Neural cell (in vitro differentiated cells): ENCODE results near the gene CASP6. TPM values are rescaled to one million over a fixed set of nuclear protein-coding genes. Genes with fewer than 3 reads are reported as not detected.

Experiments used
- H2AFZ ChIP-seq: fragments of 200-600, 300-800 bp; sonication (generic), shearing (Covaris generic); 2 replicates; pipeline ENCODE4 v1.6.0; 2014; ENCODE audit warnings: low read depth, mild to moderate bottlenecking, antibody characterized with exemption, low read length, moderate library complexity
- H3F3A ChIP-seq: fragments of 200-600 bp; shearing (Covaris generic); 2 replicates; pipeline ENCODE4 v1.6.1; 2016; ENCODE audit warnings: mild to moderate bottlenecking, moderate library complexity, mixed read lengths, antibody characterized with exemption, low read length; ENCODE audit not compliant: insufficient read depth, poor library complexity, severe bottlenecking
- H3K27ac ChIP-seq: fragments of 200-600, 300-800 bp; sonication (generic), shearing (Covaris generic); 2 replicates; pipeline ENCODE4 v1.5.1; 2014; ENCODE audit warnings: mild to moderate bottlenecking, low read length, moderate library complexity
- H3K27me3 ChIP-seq: fragments of 300-800, 200-600 bp; sonication (generic), shearing (Covaris generic); 2 replicates; pipeline ENCODE4 v1.6.0; 2014; ENCODE audit warnings: mild to moderate bottlenecking, low read depth, low read length, moderate library complexity; ENCODE audit not compliant: insufficient read depth
- H3K36me3 ChIP-seq: fragments of 300-800, 200-600 bp; sonication (generic), shearing (Covaris generic); 2 replicates; pipeline ENCODE4 v1.5.1; 2014; ENCODE audit warnings: mild to moderate bottlenecking, antibody characterized with exemption, low read length, moderate library complexity; ENCODE audit not compliant: insufficient read depth
- H3K4me2 ChIP-seq: fragments of 300-800, 200-600 bp; sonication (generic), shearing (Covaris generic); 2 replicates; pipeline ENCODE4 v1.6.0; 2014; ENCODE audit warnings: mild to moderate bottlenecking, low read length
- H3K4me3 ChIP-seq: fragments of 300-800, 200-600 bp; sonication (generic), shearing (Covaris generic); 2 replicates; pipeline ENCODE4 v1.5.1; 2014; ENCODE audit warnings: mild to moderate bottlenecking, low read length, moderate library complexity
- H3K79me2 ChIP-seq: fragments of 200-600 bp; shearing (Covaris generic); replicated peaks from 2 replicates; pipeline ENCODE4 v1.6.0; 2014; ENCODE audit warnings: mild to moderate bottlenecking, low read length, moderate library complexity; ENCODE audit not compliant: insufficient read depth
- H3K9ac ChIP-seq: fragments of 300-800, 200-600 bp; sonication (generic), shearing (Covaris generic); 2 replicates; pipeline ENCODE4 v1.6.1; 2016; ENCODE audit warnings: mild to moderate bottlenecking, low read length, mixed read lengths
- H3K9me2 ChIP-seq: fragments of 200-600 bp; shearing (Covaris generic); 2 replicates; pipeline ENCODE4 v1.6.1; 2016; ENCODE audit warnings: mild to moderate bottlenecking, low read length, mixed read lengths; ENCODE audit not compliant: insufficient read depth
- H3K9me3 ChIP-seq: fragments of 200-600, 300-800 bp; sonication (generic), shearing (Covaris generic); 2 replicates; pipeline ENCODE4 v1.6.1; 2016; ENCODE audit warnings: mild to moderate bottlenecking, mixed run types, low read length, moderate library complexity, mixed read lengths
- H4K20me1 ChIP-seq: fragments of 200-600 bp; shearing (Covaris generic); 2 replicates; pipeline ENCODE4 v1.6.1; 2016; ENCODE audit warnings: mild to moderate bottlenecking, mixed run types; ENCODE audit not compliant: insufficient read depth
- CTCF ChIP-seq: fragments of 450-650 bp; IDR thresholded peaks from 2 replicates; pipeline ENCODE4 v1.5.1; 2014; ENCODE audit warnings: antibody characterized with exemption, mild to moderate bottlenecking, moderate library complexity; ENCODE audit not compliant: poor library complexity, severe bottlenecking
- EP300 ChIP-seq: fragments of 450-650 bp; conservative IDR thresholded peaks from 2 replicates; pipeline ENCODE4 v1.6.1; 2014; ENCODE audit warnings: antibody characterized with exemption, mild to moderate bottlenecking, moderate library complexity; ENCODE audit not compliant: poor library complexity, severe bottlenecking
- EZH2 ChIP-seq: fragments of 200-600, 300-800 bp; shearing (Covaris generic), sonication (generic); IDR thresholded peaks from 2 replicates; pipeline ENCODE4 v1.6.1; 2014; ENCODE audit warnings: antibody characterized with exemption, low read length, borderline replicate concordance, mild to moderate bottlenecking; ENCODE audit not compliant: insufficient read depth, poor library complexity, severe bottlenecking
- MXI1 ChIP-seq: fragments of 450-650 bp; conservative IDR thresholded peaks from 2 replicates; pipeline ENCODE4 v1.6.1; 2014; ENCODE audit warnings: antibody characterized with exemption, mild to moderate bottlenecking; ENCODE audit not compliant: poor library complexity, severe bottlenecking
- POLR2AphosphoS5 ChIP-seq: IDR thresholded peaks from 2 replicates; pipeline ENCODE4 v1.6.1; 2012
- RAD21 ChIP-seq: fragments of 450-650 bp; conservative IDR thresholded peaks from 2 replicates; pipeline ENCODE4 v1.6.1; 2014; ENCODE audit warnings: antibody characterized with exemption, mild to moderate bottlenecking, moderate library complexity
- SMC3 ChIP-seq: fragments of 450-650 bp; conservative IDR thresholded peaks from 2 replicates; pipeline ENCODE4 v1.6.1; 2014; ENCODE audit warnings: antibody characterized with exemption, mild to moderate bottlenecking, moderate library complexity; ENCODE audit not compliant: poor library complexity
- TAF1 ChIP-seq: IDR thresholded peaks from 2 replicates; pipeline ENCODE4 v1.6.1; 2012; ENCODE audit warnings: low read depth
- polyA plus RNA-seq: library from polyadenylated mRNA; depleted of rRNA; stranded (reverse); fragments of >200 nt; gene quantifications from 2 replicates; pipeline ENCODE4 v1.2.3, GENCODE V29; 2014
- TF ChIP-seq, protein P1 (sequence below): IDR thresholded peaks from 2 replicates; pipeline ENCODE4 v1.6.1; 2012; ENCODE audit warnings: borderline replicate concordance

The CASP6 gene
- polyA plus RNA-seq, 1 donor from 2014 or later, result 5.1 TPM

- no peak overlapping the region for H3K4me2 ChIP-seq
- no peak overlapping the region for H3K4me3 ChIP-seq
- H3F3A ChIP-seq, result no peaks in the 10 kb centered on the region
- no peak overlapping the region for H2AFZ ChIP-seq
- TF ChIP-seq EZH2, result no peak
- no peak for TF ChIP-seq RAD21
- TF ChIP-seq TAF1, result no peak
- TF ChIP-seq POLR2AphosphoS5, result no peak
- no peak for TF ChIP-seq MXI1
- TF ChIP-seq, protein P1, sequence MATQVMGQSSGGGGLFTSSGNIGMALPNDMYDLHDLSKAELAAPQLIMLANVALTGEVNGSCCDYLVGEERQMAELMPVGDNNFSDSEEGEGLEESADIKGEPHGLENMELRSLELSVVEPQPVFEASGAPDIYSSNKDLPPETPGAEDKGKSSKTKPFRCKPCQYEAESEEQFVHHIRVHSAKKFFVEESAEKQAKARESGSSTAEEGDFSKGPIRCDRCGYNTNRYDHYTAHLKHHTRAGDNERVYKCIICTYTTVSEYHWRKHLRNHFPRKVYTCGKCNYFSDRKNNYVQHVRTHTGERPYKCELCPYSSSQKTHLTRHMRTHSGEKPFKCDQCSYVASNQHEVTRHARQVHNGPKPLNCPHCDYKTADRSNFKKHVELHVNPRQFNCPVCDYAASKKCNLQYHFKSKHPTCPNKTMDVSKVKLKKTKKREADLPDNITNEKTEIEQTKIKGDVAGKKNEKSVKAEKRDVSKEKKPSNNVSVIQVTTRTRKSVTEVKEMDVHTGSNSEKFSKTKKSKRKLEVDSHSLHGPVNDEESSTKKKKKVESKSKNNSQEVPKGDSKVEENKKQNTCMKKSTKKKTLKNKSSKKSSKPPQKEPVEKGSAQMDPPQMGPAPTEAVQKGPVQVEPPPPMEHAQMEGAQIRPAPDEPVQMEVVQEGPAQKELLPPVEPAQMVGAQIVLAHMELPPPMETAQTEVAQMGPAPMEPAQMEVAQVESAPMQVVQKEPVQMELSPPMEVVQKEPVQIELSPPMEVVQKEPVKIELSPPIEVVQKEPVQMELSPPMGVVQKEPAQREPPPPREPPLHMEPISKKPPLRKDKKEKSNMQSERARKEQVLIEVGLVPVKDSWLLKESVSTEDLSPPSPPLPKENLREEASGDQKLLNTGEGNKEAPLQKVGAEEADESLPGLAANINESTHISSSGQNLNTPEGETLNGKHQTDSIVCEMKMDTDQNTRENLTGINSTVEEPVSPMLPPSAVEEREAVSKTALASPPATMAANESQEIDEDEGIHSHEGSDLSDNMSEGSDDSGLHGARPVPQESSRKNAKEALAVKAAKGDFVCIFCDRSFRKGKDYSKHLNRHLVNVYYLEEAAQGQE, result no peak
- TF ChIP-seq CTCF, result no peak
- TF ChIP-seq EP300, result no peak
- no peak for TF ChIP-seq SMC3
- no peak overlapping the region for H3K9ac ChIP-seq
- H4K20me1 ChIP-seq, result no peaks in the 10 kb centered on the region
- H3K9me2 ChIP-seq, result no peaks in the 10 kb centered on the region
- no peaks in the 10 kb centered on the region for H3K79me2 ChIP-seq
- no peaks in the 10 kb centered on the region for H3K27me3 ChIP-seq
- H3K36me3 ChIP-seq, result no peaks in the 10 kb centered on the region
- no peak overlapping the region for H3K27ac ChIP-seq
- no peaks in the 10 kb centered on the region for H3K9me3 ChIP-seq
Measured at GRCh38 chr4:109739547-109739946, 36.3 kb upstream of the CASP6 start.

GRCh38 chr4:109738104-109738872 lies 35.0 kb upstream of the CASP6 start:
- no peaks in the 10 kb centered on the region for H4K20me1 ChIP-seq
- H3K4me3 ChIP-seq, result no peak overlapping the region
- no peaks in the 10 kb centered on the region for H3F3A ChIP-seq
- H3K27ac ChIP-seq, result no peak overlapping the region
- no peak overlapping the region for H2AFZ ChIP-seq
- no peak overlapping the region for H3K9ac ChIP-seq
- no peaks in the 10 kb centered on the region for H3K27me3 ChIP-seq
- no peaks in the 10 kb centered on the region for H3K36me3 ChIP-seq
- TF ChIP-seq SMC3, result no peak
- TF ChIP-seq, protein P1, result no peak
- no peak for TF ChIP-seq RAD21
- no peak for TF ChIP-seq MXI1
- TF ChIP-seq POLR2AphosphoS5, result no peak
- no peak for TF ChIP-seq TAF1
- no peak for TF ChIP-seq EP300
- TF ChIP-seq EZH2, result no peak
- TF ChIP-seq CTCF, result no peak
- H3K9me2 ChIP-seq, result no peaks in the 10 kb centered on the region
- no peaks in the 10 kb centered on the region for H3K9me3 ChIP-seq
- H3K79me2 ChIP-seq, result no peaks in the 10 kb centered on the region
- H3K4me2 ChIP-seq, result no peak overlapping the region
